Measurements from ENCODE around the gene KRTAP10-3.
"Not testable (repeated sequence)": the region's sequence is repeated elsewhere in the genome, so short reads cannot be mapped to it uniquely, and the experiment has no call there.

Gene KRTAP10-3, protein sequence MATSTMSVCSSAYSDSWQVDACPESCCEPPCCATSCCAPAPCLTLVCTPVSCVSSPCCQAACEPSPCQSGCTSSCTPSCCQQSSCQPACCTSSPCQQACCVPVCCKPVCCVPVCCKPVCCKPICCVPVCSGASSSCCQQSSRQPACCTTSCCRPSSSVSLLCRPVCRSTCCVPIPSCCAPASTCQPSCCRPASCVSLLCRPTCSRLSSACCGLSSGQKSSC

DNA sequence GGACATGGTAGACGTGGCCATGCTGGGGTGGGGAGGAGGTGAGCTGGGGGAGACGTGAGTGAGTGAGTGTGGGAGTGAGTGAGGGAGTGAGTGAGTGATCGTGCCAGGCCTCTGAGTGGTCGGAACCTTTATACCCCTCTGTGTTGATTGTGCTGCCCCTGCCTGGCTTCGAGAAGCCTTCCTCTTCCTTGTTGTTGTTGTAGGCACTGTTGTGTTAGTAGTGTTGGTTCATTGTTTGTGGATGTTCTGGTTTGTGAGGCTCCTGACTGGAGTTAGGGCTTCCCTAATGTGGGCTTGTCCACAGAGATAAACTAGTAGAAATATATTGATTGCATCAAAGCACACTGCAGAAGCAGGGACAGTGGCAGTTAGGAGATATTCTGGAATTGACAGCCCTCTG, at the start of gene KRTAP10-3:
TSS of gene KRTAP10-3 (minus strand) at position 101 of the 400 bp plus-strand sequence. CDS start at position 21, 80 bp downstream.
- no peak for DNase-seq (ENCODE audit: low spot score)

DNA sequence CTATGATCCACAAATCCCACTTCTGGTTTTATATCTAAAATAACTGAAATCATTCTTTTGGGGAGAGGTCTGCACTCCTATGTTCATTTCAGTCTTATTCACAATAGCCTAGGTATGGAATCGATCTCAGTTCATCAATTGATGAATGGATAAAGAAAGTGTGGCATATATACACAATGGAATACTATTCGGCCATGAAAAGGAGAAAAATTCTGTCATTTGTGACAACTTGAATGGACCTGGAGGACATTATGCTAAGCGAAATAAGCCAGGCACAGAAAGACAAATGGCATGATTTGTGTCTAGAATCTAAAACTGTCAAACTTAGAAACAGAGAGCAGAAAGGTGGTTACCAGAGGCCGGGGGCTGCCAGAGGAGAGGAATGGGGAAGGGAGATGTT, 47.9 kb upstream of the KRTAP10-3 start:
- DNase-seq (ENCODE audit: low spot score) = no peak

DNA sequence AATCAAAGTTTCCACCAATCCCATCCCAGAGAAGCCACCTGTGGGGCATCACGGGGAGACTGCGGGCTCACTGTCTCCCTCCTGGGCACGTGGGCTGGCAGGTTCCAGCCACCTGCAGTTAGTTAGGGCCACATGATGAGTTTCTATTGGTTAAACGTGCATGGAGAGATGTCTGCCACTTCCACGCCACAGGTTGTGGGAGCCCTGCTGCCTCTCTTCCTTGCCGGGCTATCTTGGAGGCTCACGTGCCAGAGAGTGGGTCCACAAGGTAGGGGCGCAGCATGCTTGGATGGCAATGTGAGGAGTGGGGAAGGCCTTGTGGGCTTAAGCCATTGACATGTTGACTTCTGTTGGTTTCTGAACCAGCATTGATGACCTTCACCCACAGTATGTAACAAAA, 45.3 kb upstream of the KRTAP10-3 start:
- DNase-seq (ENCODE audit: low spot score) = no peak

DNA sequence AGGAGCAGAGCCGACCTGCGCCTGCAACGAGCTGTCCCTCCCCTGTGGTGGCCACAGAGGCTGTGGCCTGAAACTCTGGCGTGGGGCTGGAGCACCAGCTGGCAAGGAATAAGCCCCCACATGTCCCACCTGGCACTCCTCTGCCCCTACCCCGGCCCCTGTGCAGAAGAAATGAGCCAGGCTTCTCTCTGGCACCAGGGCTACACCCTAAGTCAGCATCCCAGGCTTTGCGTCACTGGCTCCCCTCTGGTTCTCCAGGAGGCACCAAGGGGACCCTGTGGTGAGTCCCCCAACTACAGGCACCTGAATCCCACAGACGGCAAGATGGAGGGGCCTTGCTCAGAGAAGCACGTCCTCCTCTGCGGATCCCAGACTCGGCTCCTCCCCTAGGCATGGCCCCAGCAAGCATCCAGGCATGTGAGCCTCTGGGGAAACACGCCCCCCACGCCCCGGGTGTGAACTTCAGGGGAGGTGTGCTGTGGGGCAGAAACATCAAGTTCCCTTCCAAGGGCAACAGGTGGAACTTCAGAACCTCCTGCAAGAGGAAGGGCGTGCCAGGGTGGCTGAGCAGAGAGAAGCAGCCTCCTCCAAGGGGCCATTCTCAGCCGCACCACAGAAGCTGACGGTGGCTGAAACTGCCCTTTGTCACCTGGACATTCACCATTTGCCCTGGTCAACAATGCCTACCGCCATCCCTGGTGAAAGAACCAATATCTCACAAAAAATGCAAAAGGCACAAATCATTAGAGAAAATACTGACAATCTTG, 44.7 kb upstream of the KRTAP10-3 start:
- no peak for DNase-seq (ENCODE audit: low spot score)

DNA sequence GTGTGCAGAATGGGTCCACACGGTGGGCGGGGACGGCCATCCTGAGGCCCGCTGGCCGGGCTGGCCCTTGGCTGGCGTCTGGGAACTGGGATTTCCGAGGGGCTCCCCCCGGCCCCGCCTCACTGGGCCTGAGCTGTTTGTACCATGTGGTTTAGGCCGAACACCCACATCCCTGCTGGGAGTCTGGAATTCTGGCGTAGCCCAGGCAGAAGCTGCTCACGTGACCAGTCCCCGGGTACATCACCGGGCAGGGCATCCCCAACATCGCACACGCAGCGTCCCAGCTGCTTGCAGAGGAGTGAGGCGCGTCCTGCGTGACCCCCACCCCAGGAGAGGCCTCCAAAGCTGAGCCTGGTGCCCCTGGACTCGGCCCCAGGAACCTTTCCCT, 43.9 kb upstream of the KRTAP10-3 start:
- DNase-seq (ENCODE audit: low spot score) = no peak

DNA sequence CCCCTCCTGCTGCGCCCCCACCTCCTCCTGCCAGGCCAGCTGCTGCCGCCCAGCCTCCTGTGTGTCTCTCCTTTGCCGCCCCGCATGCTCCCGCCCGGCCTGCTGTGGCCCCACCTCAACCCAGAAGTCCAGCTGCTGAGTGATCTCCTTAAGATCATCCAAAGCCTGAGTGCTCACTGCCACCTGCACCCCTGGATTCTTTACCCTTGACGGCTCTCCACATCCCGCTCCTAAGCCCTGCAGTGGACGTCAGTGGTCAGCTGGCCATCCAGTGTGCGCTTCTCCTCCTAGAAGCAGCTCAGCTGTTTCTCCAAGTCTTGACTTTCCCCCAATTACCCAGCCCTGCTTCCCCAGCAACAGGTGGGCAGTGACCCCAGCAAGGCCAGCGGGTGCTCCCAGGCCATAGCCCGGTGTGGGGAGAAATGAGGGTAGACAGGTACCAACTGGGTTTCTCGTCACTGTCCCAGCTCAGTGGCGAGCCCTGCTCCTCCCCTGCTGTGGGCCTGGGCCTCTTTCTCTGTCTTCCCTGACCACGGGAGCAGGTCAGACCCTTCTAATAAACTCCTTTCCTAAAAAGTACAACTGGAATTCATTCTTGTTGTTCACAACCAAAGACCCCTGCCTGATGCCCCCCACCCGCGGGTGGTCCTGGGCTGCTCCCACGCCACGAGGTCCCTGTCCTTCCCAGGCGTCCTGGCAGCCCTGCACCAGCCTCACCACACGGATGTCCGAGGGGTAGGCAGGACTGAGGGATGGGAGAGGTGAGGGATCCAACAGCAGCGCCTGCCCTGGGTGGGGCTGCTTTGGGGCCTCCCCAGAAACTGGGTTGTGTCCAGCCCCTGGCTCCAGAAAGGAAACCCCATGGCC, 43.2 kb upstream of the KRTAP10-3 start:
- DNase-seq (ENCODE audit: low spot score) = no peak

DNA sequence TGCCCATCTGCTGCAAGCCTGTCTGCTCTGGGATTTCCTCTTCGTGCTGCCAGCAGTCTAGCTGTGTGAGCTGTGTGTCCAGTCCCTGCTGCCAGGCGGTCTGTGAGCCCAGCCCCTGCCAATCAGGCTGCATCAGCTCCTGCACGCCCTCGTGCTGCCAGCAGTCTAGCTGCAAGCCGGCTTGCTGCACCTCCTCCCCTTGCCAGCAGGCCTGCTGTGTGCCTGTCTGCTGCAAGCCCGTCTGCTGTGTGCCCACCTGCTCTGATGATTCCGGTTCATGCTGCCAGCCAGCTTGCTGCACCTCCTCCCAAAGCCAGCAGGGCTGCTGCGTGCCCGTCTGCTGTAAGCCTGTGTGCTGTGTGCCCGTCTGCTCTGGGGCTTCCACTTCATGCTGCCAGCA, 42.5 kb upstream of the KRTAP10-3 start:
- DNase-seq (ENCODE audit: low spot score) = not testable (repeated sequence)

DNA sequence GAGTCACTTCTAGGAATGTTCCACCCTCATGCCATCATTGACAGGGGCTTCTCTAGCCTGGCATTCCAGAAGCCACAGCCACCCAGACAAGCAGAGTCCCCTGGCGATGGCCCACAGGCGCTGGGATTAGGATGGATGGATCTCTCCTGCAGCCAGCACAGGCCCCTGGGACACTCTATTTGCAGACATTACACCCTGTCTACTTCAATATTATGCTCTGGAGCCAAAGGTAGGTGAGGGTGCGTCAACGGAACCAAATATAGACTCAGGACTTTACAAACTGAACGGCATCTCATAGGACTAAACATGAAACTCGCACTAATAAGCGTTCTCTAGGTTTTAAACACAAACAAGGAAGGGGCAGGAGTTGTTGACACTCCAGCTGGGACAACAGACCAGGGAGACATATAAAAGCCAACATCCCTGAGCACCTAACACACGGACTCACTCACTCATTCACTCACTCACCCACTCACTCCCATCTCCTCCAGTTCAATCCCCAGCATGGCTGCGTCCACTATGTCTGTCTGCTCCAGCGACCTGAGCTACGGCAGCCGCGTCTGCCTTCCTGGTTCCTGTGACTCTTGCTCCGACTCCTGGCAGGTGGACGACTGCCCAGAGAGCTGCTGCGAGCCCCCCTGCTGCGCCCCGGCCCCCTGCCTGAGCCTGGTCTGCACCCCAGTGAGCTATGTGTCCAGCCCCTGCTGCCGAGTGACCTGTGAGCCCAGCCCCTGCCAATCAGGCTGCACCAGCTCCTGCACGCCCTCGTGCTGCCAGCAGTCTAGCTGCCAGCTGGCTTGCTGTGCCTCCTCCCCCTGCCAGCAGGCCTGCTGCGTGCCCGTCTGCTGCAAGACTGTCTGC, 41.8 kb upstream of the KRTAP10-3 start, which contains the start of gene KRTAP10-7:
TSS of gene KRTAP10-7 (plus strand) at position 480 of the 861 bp plus-strand sequence. CDS start at position 505, 25 bp downstream.
- not testable (repeated sequence) for DNase-seq (ENCODE audit: low spot score)

DNA sequence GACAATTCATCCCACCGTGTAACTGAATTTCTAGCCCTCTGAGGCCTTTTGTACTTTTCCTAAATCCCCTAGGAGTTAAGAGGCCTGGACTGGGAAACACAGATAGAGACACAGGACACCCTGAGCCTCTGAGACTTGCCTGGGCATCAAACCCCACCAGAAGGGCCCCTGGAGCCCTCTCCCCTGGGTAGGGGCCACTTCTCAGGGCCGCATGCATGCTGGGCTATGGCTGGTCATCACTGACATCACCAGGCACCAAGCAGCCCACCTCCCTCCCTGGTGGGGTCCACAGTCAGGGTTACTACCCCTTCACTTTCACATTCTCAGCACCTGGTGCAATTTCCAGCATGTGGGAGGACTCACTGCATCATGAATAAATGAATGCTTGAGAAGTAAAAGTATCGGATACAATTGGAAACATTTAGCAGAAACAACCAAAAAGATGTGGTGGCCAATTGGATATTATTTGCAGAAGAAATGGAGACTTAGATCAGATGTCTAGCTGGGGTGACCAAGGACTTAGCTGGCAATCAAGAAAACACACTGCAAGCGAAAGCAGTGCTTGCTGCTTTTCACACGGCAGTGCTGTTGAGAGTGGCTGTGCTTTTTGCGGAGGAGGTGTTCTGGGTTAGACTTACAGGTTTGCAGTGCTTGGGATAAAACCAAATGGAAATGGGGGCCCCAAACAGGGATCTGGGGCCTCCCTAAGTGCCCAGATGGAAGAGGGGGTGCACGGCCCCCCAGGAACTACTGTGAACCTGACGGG, 40.9 kb upstream of the KRTAP10-3 start:
- DNase-seq (ENCODE audit: low spot score) = no peak

DNA sequence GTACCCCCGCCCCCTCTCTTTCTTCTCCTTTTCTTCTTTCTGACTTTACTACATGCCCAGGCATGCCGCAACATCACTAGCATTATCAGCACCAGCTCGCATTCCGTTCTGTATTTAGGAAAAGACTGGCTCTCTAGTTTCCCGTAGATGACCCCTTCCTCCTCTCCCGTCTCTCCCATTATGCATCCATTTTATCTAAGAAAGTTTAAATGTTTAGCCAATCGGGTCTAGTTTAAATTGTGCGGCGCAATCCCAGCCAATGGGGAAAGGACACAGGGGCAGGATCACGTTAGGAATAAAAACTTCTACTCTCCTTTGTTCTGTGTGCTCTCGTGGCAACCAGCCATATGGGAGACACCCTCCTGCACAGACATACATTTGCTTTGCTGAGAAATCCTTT, 39.5 kb upstream of the KRTAP10-3 start:
- DNase-seq (ENCODE audit: low spot score) = no peak

DNA sequence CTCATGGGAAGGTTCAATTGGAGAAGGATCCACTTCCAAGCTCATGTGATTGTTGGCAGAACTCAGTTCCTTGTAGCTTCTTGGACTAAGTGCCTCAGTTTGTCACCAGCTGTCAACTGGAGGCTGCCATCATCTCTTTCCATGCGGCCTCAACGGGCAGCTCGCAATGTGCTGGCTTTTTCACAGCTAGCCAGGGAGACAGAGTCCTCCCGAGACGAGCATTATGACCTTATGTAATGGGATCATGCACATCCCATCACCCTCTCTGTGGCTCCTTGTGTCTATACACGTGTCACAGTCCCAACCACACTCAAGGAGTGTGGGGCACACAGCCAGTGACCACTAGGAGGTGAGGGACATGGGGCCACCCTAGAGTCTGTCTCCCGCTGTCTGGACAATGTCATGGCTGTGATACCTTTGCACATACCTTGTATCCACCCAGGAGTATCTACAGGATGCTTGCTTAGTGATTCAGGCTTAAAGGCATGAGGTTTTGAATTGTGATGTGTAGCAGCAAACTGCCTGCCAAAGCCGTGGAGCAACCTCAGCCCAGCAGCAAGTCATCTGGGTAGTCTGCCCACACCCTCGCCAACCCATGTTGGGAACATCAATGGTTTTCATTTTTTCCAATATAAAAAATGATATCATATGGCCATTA, 37.6 kb upstream of the KRTAP10-3 start:
- DNase-seq (ENCODE audit: low spot score) = no peak

DNA sequence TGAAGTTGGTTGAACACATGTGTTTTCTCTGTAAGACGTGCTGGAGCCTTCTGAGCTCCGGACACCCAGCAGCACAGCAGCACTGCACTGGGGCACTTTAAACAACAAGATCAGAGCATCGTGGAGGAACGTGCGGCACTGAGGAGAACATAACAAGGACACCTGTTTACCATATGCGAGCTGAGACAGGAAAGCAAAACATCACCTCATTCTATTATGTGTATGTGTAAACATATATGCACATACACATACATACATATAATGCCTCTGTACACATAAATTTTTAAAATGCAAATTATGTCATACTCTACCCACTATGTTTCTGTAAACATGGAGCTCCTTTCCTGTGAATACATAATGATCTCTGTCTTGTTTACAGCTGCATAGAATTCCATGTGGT, 36.9 kb upstream of the KRTAP10-3 start:
- no peak for DNase-seq (ENCODE audit: low spot score)

DNA sequence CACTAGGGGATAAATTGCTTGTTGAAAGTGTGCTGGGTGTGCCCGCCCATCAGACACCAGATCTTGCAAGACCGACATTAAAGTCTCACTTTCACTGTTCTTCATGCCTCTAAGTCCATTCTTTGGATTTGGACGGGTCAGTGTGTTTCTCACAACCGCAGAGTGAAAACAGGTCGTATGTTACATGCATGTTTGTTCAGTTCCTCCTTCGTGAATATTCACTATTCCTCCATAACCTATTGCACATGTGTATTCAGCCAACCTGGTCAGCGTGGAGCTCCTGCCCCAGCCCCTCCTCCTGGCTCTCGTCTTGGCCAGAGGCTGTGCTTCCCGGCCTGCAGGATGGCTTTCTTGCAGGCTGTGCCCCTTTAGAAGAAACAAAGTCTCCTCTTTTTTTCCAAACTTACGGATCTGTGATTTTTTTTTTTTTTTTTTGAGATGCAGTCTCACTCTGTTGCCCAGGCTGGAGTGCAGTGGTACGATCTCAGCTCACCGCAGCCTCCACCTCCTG, 35.9 kb upstream of the KRTAP10-3 start:
- no peak for DNase-seq (ENCODE audit: low spot score)

DNA sequence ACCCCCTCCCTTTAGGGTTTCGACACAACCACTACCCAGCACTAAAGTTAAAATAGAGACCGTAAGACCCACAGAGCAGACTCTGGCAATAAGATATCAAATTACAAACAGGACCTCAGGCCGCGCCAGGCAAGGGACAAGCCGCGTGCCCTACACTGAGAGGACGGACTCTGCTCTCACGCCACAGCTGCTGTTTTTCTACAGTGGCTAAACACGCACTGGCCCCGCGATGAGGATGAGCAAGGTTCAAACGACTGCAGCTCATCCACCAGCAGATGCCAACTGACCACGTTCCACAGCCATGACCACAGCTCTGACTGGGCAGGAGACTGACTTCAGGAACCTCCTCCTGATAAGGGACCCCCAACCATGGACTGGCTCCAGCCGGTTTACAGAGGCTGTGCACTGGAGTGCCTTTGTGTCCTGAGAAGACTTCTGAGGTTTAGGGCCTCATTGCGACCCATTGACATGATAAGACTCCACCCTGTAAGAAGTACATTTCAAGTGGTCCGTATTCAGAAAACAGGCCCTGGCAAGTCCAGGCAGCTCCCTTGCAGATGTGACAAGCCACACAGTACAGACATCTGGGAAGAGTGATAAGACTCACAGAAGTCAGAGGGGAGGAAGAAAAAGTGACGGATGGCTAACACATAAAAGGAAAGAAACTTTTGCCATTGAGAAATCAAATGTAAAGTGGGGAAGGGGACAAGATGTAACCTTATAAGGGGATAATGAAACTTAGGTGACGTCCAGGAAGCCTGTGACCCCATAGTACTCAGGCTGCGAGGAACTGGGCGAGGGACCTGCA, 35.2 kb upstream of the KRTAP10-3 start:
- no peak for DNase-seq (ENCODE audit: low spot score)

DNA sequence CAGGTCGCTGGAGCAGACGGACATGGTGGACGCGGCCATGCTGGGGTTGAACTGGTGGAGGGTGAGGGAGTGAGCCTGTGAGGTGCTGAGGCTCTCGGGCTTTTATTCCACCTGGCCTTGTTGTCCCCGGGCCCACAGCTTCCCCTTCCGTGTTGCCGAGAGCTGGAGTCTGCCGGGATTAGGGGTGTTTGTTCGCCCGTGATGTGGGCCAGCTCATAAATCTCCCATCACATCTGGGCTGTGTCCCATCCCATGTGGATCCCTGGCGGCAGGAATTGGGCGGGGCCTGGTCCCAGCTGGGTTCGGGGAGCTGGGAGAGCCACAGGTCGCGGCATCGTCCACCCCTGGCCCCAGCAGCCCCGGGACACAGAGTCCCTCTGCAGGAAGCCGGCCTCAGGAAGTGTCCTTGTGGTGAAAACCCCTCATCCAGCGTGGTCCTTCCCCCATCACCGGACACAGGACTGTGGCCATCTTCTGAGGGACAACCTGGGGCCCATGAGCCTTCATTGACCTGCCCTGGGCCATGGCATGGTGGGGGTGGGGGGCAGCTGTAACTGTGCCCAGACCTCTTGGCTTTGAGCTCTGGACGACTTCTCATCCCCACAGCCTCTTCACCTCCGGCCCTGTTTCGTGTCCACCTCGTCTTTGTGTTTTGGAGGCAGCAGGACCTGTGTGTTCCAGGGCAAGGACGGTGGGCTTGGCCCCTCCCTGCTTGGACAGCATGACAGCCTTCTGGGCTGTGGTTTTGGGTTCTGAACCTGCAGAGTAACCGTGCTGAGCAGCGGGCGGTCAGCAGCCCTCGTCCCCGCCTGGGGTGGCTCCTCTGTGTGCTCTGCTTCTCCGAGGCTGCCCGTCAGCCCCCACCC, 34.1 kb upstream of the KRTAP10-3 start, which contains the start of gene KRTAP10-6:
TSS of gene KRTAP10-6 (minus strand) at position 60 of the 866 bp plus-strand sequence. CDS start at position 39, 21 bp downstream.
- no peak for DNase-seq (ENCODE audit: low spot score)

DNA sequence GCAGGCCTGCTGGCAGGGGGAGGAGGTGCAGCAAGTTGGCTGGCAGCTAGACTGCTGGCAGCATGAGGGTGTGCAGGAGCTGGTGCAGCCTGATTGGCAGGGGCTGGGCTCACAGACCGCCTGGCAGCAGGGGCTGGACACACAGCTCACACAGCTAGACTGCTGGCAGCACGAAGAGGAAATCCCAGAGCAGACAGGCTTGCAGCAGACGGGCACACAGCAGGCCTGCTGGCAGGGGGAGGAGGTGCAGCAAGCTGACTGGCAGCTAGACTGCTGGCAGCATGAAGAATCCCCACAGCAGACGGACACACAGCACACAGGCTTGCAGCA, 33.2 kb upstream of the KRTAP10-3 start:
- not testable (repeated sequence) for DNase-seq (ENCODE audit: low spot score)

DNA sequence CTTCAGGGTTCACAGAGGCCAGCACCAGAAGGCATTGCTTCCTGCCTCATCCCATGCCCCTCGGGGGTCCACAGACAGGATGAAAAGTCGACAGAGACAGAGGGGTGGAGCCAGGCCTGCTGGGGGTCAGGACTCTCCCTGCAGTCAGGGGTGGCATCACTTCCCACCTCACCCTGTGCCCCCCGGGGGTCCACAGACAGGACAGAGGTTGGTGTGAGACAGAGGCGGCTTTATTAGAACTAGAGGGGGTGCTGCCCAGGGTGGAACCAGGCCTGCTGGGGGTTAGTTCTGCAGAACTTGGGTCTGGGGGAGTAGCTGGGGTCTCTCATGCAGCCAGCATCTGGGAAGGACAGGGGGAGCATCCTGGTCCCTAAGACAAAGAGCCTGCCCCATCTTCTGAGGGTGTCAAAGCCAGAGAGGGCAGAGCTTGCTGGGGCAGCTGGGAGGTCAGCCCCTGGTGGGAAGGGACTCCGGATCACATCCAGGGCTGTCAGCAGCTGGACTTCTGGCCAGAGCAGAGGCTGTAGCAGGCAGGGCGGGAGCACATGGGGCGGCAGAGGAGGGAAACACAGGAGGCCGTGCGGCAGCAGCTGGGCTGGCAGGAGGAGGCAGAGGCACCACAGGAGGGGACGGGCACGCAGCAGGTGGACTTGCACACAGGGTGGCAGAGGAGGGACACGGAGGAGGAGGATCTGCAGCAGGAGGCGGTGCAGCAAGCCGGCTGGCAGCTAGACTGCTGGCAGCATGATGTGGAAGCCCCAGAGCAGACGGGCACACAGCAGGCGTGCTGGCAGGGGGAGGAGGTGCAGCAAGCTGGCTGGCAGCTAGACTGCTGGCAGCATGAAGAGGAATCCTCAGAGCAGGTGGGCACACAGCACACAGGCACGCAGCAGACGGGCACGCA, 32.6 kb upstream of the KRTAP10-3 start:
- not testable (repeated sequence) for DNase-seq (ENCODE audit: low spot score)
